Endothelial cell of umbilical vein (primary cell): Measurements from ENCODE around the gene SLC22A7. TPM values are rescaled to one million over a fixed set of nuclear protein-coding genes. Genes with fewer than 3 reads are reported as not detected.

ENCODE experiments used
- BruUV-seq: library from RNA; stranded (reverse); fragments of 400-500 nt; replicated peaks from 2 replicates; lab custom pipeline; 2021; lab: Mats Ljungman, UMichigan
- CTCF ChIA-PET: fragments of 300-600, 350-600 bp; sonication (Branson Sonifier 250); formaldehyde crosslinking; loops from one replicate; lab custom pipeline; 2021; ENCODE audit warnings: antibody characterized with exemption, inconsistent platforms; lab: Charles Lee
- POLR2A ChIA-PET: fragments of 300-600, 350-600 bp; sonication (Branson Sonifier 250); formaldehyde crosslinking; loops from one replicate; lab custom pipeline; 2021; ENCODE audit warnings: antibody characterized with exemption, inconsistent platforms; lab: Charles Lee
- DNase-seq: peaks from one replicate; pipeline ENCODE4 v3.0.0-alpha.2; 2011; ENCODE audit warnings: low read depth, low spot score
- FAIRE-seq: peaks from 2 replicates; lab custom pipeline; 2011; peaks lifted over from hg19 to GRCh38; lab: Jason Lieb, UNC
- H2AFZ ChIP-seq: 2 replicates; pipeline ENCODE4 v1.6.0; 2012; ENCODE audit warnings: low read depth, low read length, control low read depth, inconsistent platforms
- H3K27ac ChIP-seq: 2 replicates; pipeline ENCODE4 v1.5.1; 2011; ENCODE audit warnings: low read depth, mild to moderate bottlenecking, control low read depth, low read length, moderate library complexity; ENCODE audit not compliant: insufficient read depth
- H3K27me3 ChIP-seq, 2 experiments: 2 replicates each; pipeline versions ENCODE4 v1.6.0 to v1.6.1; 2011; ENCODE audit warnings: low read length in 2 of 2, mixed read lengths in 1 of 2; ENCODE audit not compliant: control insufficient read depth in 2 of 2, insufficient read depth in 2 of 2
- H3K36me3 ChIP-seq, 2 experiments: 2 replicates in 1 of 2; 3 replicates in 1 of 2; pipeline ENCODE4 v1.5.1; 2011; ENCODE audit warnings: low read length in 2 of 2, mild to moderate bottlenecking in 1 of 2, moderate library complexity in 1 of 2; ENCODE audit not compliant: control insufficient read depth in 2 of 2, insufficient read depth in 2 of 2; ENCODE audit errors: extremely low read depth in 1 of 2
- H3K4me1 ChIP-seq: 3 replicates; pipeline ENCODE4 v1.5.1; 2011; ENCODE audit warnings: mild to moderate bottlenecking, low read length; ENCODE audit not compliant: control insufficient read depth, insufficient read depth; ENCODE audit errors: extremely low read depth
- H3K4me2 ChIP-seq: 2 replicates; pipeline ENCODE4 v1.6.1; 2011; ENCODE audit warnings: low read length, control low read depth, mixed read lengths; ENCODE audit not compliant: insufficient read depth
- H3K4me3 ChIP-seq, 3 experiments: fragments of 200-600 bp in 1 of 3; sonication (generic), shearing (Covaris generic) in 1 of 3; replicated peaks in 1 of 3; 2 replicates each; pipeline ENCODE4 v1.5.1; 2011 to 2016; ENCODE audit warnings: control low read depth in 3 of 3, low read length in 3 of 3, mild to moderate bottlenecking in 2 of 3, inconsistent platforms in 1 of 3, low read depth in 1 of 3, moderate library complexity in 1 of 3; ENCODE audit not compliant: insufficient read depth in 1 of 3
- H3K79me2 ChIP-seq: 2 replicates; pipeline ENCODE4 v1.6.0; 2012; ENCODE audit warnings: low read length, inconsistent platforms; ENCODE audit not compliant: control insufficient read depth, insufficient read depth
- H3K9ac ChIP-seq: replicated peaks from 2 replicates; pipeline ENCODE3; 2011; ENCODE audit warnings: low read length, control low read depth; ENCODE audit not compliant: insufficient read depth; ENCODE audit errors: extremely low read depth
- H3K9me1 ChIP-seq: replicated peaks from 3 replicates; pipeline ENCODE4 v1.6.0; 2011; ENCODE audit warnings: mild to moderate bottlenecking, low read length; ENCODE audit not compliant: control insufficient read depth, insufficient read depth; ENCODE audit errors: extremely low read depth
- H3K9me3 ChIP-seq: replicated peaks from 2 replicates; pipeline ENCODE4 v1.5.1; 2012; ENCODE audit warnings: low read length, inconsistent platforms; ENCODE audit not compliant: control insufficient read depth, insufficient read depth
- H4K20me1 ChIP-seq: replicated peaks from 2 replicates; pipeline ENCODE3; 2011; ENCODE audit warnings: mild to moderate bottlenecking, low read length; ENCODE audit not compliant: control insufficient read depth, insufficient read depth; ENCODE audit errors: extremely low read depth
- CTCF ChIP-seq, 2 donors: IDR thresholded peaks; 1 replicate in 1 of 2; 2 replicates in 1 of 2; pipeline ENCODE4 v1.5.1; 2011; ENCODE audit warnings: low read length in 2 of 2, mild to moderate bottlenecking in 2 of 2, moderate library complexity in 2 of 2, control low read depth in 1 of 2, inconsistent platforms in 1 of 2, low read depth in 1 of 2; ENCODE audit not compliant: insufficient read depth in 1 of 2; ENCODE audit errors: extremely low read depth in 1 of 2
- POLR2A ChIP-seq: IDR thresholded peaks from 2 replicates; pipeline ENCODE4 v1.6.1; 2012; ENCODE audit warnings: low read depth, mild to moderate bottlenecking, control low read depth, low read length
- POLR2AphosphoS5 ChIP-seq: IDR thresholded peaks from 2 replicates; pipeline ENCODE4 v1.6.1; 2012; ENCODE audit warnings: low read depth, mild to moderate bottlenecking, control low read depth, low read length, moderate library complexity; ENCODE audit not compliant: insufficient read depth
- dilution Hi-C: fragments of 300-500 bp; cut with MboI; formaldehyde crosslinking; loops from one replicate; pipeline ENCODE4 v1.15.0; 2019; ENCODE audit warnings: low sequenced_read_pairs; ENCODE audit not compliant: extremely low pct_ligation_motif_present
- intact Hi-C: fragments of 100-400 bp; cut with micrococcal nuclease; formaldehyde crosslinking; loops from one replicate; pipeline ENCODE4 v1.10.0; 2022
- polyA plus RNA-seq, 4 experiments: library from polyadenylated mRNA; depleted of rRNA in 3 of 4; stranded (reverse) in 3 of 4; unstranded in 1 of 4; fragments of >200 nt; gene quantifications; 2 replicates each; pipeline versions ENCODE4 v1.2.1 to v1.2.3, GENCODE V29; 2011 to 2012; ENCODE audit warnings: missing spikeins in 1 of 4
- total RNA-seq: library from RNA; stranded (reverse); gene quantifications from 2 replicates; pipeline ENCODE4 v1.2.3, GENCODE V29; 2021

SLC22A7 gene
- total and polyA plus RNA-seq, 2 donors (not counting 3 experiments of a cell fraction or from before 2014, with no cell fraction given), result not detected

GRCh38 chr6:43282060-43282459 is 16.0 kb upstream of the SLC22A7 start:
- Histone ChIP-seq H3K4me3 (no peak overlapping the region), H3K4me1 (no peaks in the 10 kb centered on the region)

More at GRCh38 chr6:43282060-43282459, 16.0 kb upstream of the SLC22A7 start:
- H3K9me3 ChIP-seq, result no peaks in the 10 kb centered on the region
- H3K27ac ChIP-seq, result no peak overlapping the region
- DNase-seq (no peak), FAIRE-seq (no peak)
- H3K27me3 ChIP-seq, result peaks cover 16 to 28% of the 10 kb centered on the region in 2 experiments
- dilution Hi-C loops (no loop called here), intact Hi-C loops (no loop called here)
- H3K9ac ChIP-seq, result no peak overlapping the region
- H3K36me3 ChIP-seq, result no peaks in the 10 kb centered on the region
- no TSS peak for BruUV-seq
- CTCF ChIA-PET, result interaction anchor here (0.8 to 2.0 kb wide), 3 partner anchors 15 to 53 kb away, joined by 4 to 5 read pairs (median 4); partner anchors contain the start of genes DNPH1 and SLC22A7
- POLR2A ChIA-PET, result no interaction called here
- H3K79me2 ChIP-seq, result no peaks in the 10 kb centered on the region
- TF ChIP-seq POLR2AphosphoS5 (no peak), CTCF (IDR thresholded peaks at IDR 0.05; ENCODE audit: extremely low read depth in 1 of 2, insufficient read depth in 1 of 2, low read depth in 1 of 2, low read length in 2 of 2) (no peak), POLR2A (no peak)
- H3K9me1 ChIP-seq, result no peaks in the 10 kb centered on the region
- H3K4me2 ChIP-seq, result no peak overlapping the region
- no peaks in the 10 kb centered on the region for H4K20me1 ChIP-seq
- no peak overlapping the region for H2AFZ ChIP-seq
